NCI-H2081 (cell line): ENCODE results near the gene EZR.

Source experiments
- DNase-seq, 2 experiments: peaks; one replicate each; lab custom pipeline; 2025; lab: John Stamatoyannopoulos, UW

Gene EZR

GRCh38 chr6:158817728-158818580, 1.2 kb downstream of the EZR start:
- DNase-seq = peak; percentile 52 to 63

GRCh38 chr6:158816803-158817727, 2.1 kb downstream of the EZR start:
- no peak for DNase-seq

- DNase-seq = no peak
Measured at GRCh38 chr6:158816329-158816728, 2.8 kb downstream of the EZR start.

- no peak for DNase-seq
Measured at GRCh38 chr6:158815907-158816306, 3.3 kb downstream of the EZR start.

- DNase-seq = no peak
Measured at GRCh38 chr6:158815379-158815724, 3.8 kb downstream of the EZR start.

GRCh38 chr6:158813032-158813431, 6.1 kb downstream of the EZR start:
- no peak for DNase-seq

- DNase-seq = no peak
Measured at GRCh38 chr6:158812611-158813010, 6.6 kb downstream of the EZR start.

- no peak for DNase-seq
Measured at GRCh38 chr6:158810155-158811095, 8.7 kb downstream of the EZR start.

- peak; percentile 16 to 74 for DNase-seq
Measured at GRCh38 chr6:158808941-158809678, 10.1 kb downstream of the EZR start.

- no peak for DNase-seq
Measured at GRCh38 chr6:158808442-158808833, 10.7 kb downstream of the EZR start.

- DNase-seq = no peak
Measured at GRCh38 chr6:158807515-158808441, 11.4 kb downstream of the EZR start.

- no peak for DNase-seq
Measured at GRCh38 chr6:158805698-158806377, 13.3 kb downstream of the EZR start.

- DNase-seq = no peak
Measured at GRCh38 chr6:158804207-158804606, 15.0 kb downstream of the EZR start.

GRCh38 chr6:158803733-158804143, 15.4 kb downstream of the EZR start:
- peak; percentile 11 to 25 for DNase-seq

GRCh38 chr6:158801655-158802294, 17.4 kb downstream of the EZR start:
- no peak for DNase-seq

GRCh38 chr6:158799051-158799792, 19.9 kb downstream of the EZR start:
- peak; percentile 21 to 63 for DNase-seq

GRCh38 chr6:158798311-158798710, 20.9 kb downstream of the EZR start:
- no peak for DNase-seq
